Retina (tissue), 1 donor: ENCODE data around the gene TBC1D8.
"Not testable (repeated sequence)": the region's sequence is repeated elsewhere in the genome, so short reads cannot be mapped to it uniquely, and the experiment has no call there.

Experiments used
- DNase-seq: peaks from one replicate; pipeline ENCODE4 v3.0.0-alpha.2; 2016

The TBC1D8 gene

GRCh38 chr2:101064125-101064502 is 87.1 kb downstream of the TBC1D8 start:
- DNase-seq = no peak

GRCh38 chr2:101063352-101064124 is 87.6 kb downstream of the TBC1D8 start:
- no peak for DNase-seq

GRCh38 chr2:101058386-101058785 is 92.8 kb downstream of the TBC1D8 start:
- DNase-seq = no peak

- no peak for DNase-seq
Observed at GRCh38 chr2:101057051-101057933, 93.9 kb downstream of the TBC1D8 start.

- DNase-seq = no peak
Observed at GRCh38 chr2:101053117-101053516, 98.1 kb downstream of the TBC1D8 start.

- no peak for DNase-seq
Observed at GRCh38 chr2:101052147-101052546, 99.0 kb downstream of the TBC1D8 start.

- DNase-seq = not testable (repeated sequence)
Observed at GRCh38 chr2:101050886-101051285, 100.3 kb downstream of the TBC1D8 start.

- DNase-seq = no peak
Observed at GRCh38 chr2:101048756-101049155, 102.4 kb downstream of the TBC1D8 start.

GRCh38 chr2:101047774-101048173 is 103.4 kb downstream of the TBC1D8 start:
- DNase-seq = no peak

GRCh38 chr2:101047075-101047766 is 104.0 kb downstream of the TBC1D8 start:
- no peak for DNase-seq

GRCh38 chr2:101045330-101045729 is 105.9 kb downstream of the TBC1D8 start:
- no peak for DNase-seq

GRCh38 chr2:101041413-101041812 is 109.8 kb downstream of the TBC1D8 start:
- no peak for DNase-seq

- no peak for DNase-seq
Observed at GRCh38 chr2:101040761-101041160, 110.4 kb downstream of the TBC1D8 start.

- DNase-seq = no peak
Observed at GRCh38 chr2:101040072-101040471, 111.1 kb downstream of the TBC1D8 start.

- no peak for DNase-seq
Observed at GRCh38 chr2:101038455-101039255, 112.5 kb downstream of the TBC1D8 start.

- no peak for DNase-seq
Observed at GRCh38 chr2:101037161-101037755, 113.9 kb downstream of the TBC1D8 start.

GRCh38 chr2:101036562-101036961 is 114.6 kb downstream of the TBC1D8 start:
- no peak for DNase-seq

- DNase-seq = no peak
Observed at GRCh38 chr2:101032084-101032776, 119.0 kb downstream of the TBC1D8 start.

GRCh38 chr2:101030866-101031554 is 120.2 kb downstream of the TBC1D8 start:
- DNase-seq = no peak

- no peak for DNase-seq
Observed at GRCh38 chr2:101027852-101028251, 123.3 kb downstream of the TBC1D8 start.

GRCh38 chr2:101026923-101027469 is 124.2 kb downstream of the TBC1D8 start:
- no peak for DNase-seq
